Upper lobe of left lung (tissue), 4 donors: ENCODE results near the gene CHSY1.

Experiments used
- POLR2AphosphoS5 ChIP-seq, 2 donors: sonication (generic); formaldehyde crosslinking; IDR thresholded peaks; one replicate each; pipeline ENCODE4 v1.5.1; 2017; ENCODE audit warnings: antibody characterized with exemption in 2 of 2
- TF ChIP-seq, protein P1 (sequence below), 6 experiments: fragments of 450-650 bp in 4 of 6; fragments of 200-600 bp in 2 of 6; sonication (generic) in 2 of 6; IDR thresholded peaks; one replicate each; pipeline ENCODE4 v1.5.1; 2016 to 2019; ENCODE audit warnings: antibody characterized with exemption in 6 of 6

DNA sequence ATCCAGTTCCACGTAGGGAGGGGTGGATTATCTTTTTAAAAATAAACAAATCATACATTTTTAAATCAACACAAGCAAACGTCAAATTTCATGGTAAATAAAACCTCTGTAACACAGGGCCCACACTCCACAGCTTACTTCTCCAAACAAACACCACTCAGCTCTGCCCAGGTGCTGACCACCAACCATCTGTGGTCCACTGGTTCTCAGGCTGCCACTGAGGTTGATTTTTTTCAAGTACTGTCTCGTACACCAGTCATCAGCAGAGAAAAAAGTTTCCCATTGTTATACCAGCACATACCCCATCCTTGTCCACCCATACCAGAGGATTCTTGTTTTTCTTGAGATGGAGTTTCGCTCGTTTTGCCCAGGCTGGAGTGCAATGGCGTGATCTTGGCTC lies 32.4 kb downstream of the CHSY1 start:
- TF ChIP-seq, protein P1, sequence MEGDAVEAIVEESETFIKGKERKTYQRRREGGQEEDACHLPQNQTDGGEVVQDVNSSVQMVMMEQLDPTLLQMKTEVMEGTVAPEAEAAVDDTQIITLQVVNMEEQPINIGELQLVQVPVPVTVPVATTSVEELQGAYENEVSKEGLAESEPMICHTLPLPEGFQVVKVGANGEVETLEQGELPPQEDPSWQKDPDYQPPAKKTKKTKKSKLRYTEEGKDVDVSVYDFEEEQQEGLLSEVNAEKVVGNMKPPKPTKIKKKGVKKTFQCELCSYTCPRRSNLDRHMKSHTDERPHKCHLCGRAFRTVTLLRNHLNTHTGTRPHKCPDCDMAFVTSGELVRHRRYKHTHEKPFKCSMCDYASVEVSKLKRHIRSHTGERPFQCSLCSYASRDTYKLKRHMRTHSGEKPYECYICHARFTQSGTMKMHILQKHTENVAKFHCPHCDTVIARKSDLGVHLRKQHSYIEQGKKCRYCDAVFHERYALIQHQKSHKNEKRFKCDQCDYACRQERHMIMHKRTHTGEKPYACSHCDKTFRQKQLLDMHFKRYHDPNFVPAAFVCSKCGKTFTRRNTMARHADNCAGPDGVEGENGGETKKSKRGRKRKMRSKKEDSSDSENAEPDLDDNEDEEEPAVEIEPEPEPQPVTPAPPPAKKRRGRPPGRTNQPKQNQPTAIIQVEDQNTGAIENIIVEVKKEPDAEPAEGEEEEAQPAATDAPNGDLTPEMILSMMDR (IDR thresholded peaks at IDR 0.05): no peak
- no peak for TF ChIP-seq POLR2AphosphoS5 (IDR thresholded peaks at IDR 0.05)
